ENCODE measurements around the gene FXYD1.

DNA sequence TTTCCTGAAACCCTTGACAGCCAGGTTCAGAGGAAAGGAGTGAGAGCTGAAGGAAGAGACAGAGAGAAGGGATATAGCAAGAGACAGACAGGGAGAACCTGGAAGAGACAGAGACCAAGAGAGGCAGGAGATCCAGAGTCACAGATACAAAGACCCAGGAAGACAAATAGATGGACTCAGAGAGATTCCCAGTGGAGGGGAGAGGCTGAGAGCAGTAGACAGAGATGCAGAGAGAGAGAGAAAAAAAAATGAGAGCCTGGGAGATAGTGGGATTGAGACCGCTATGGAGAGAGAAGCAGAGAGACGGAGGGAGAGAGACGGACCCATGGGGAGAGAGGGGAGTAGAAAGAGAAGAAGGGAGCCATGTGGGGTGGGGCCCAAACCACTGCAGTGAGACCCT lies 5.2 kb downstream of the FXYD1 start:
- TF ChIP-seq, protein P1, sequence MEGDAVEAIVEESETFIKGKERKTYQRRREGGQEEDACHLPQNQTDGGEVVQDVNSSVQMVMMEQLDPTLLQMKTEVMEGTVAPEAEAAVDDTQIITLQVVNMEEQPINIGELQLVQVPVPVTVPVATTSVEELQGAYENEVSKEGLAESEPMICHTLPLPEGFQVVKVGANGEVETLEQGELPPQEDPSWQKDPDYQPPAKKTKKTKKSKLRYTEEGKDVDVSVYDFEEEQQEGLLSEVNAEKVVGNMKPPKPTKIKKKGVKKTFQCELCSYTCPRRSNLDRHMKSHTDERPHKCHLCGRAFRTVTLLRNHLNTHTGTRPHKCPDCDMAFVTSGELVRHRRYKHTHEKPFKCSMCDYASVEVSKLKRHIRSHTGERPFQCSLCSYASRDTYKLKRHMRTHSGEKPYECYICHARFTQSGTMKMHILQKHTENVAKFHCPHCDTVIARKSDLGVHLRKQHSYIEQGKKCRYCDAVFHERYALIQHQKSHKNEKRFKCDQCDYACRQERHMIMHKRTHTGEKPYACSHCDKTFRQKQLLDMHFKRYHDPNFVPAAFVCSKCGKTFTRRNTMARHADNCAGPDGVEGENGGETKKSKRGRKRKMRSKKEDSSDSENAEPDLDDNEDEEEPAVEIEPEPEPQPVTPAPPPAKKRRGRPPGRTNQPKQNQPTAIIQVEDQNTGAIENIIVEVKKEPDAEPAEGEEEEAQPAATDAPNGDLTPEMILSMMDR (IDR thresholded peaks at IDR 0.05; ENCODE audit: extremely low read depth in 1 of 2, insufficient read depth in 1 of 2, low read depth in 1 of 2, low read length in 2 of 2) = no peak
- TF ChIP-seq POLR2A (IDR thresholded peaks at IDR 0.05; ENCODE audit: low read depth, low read length) = no peak
- TF ChIP-seq EZH2 (IDR thresholded peaks at IDR 0.05; ENCODE audit: borderline replicate concordance, low read depth, low read length, severe bottlenecking) = no peak
- TF ChIP-seq JUN (IDR thresholded peaks at IDR 0.05; ENCODE audit: borderline replicate concordance, insufficient read depth, insufficient read length, low read depth) = no peak
- no peak for TF ChIP-seq POLR2AphosphoS5 (IDR thresholded peaks at IDR 0.05; ENCODE audit: insufficient read depth, low read depth, low read length)
- TF ChIP-seq MYC (IDR thresholded peaks at IDR 0.05; ENCODE audit: low read depth, low read length) = no peak
- TF ChIP-seq, protein P2, sequence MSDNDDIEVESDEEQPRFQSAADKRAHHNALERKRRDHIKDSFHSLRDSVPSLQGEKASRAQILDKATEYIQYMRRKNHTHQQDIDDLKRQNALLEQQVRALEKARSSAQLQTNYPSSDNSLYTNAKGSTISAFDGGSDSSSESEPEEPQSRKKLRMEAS (IDR thresholded peaks at IDR 0.05; ENCODE audit: insufficient read depth, insufficient read length) = no peak
